Measurements from ENCODE around the gene CLCA2. TPM values are rescaled to one million over a fixed set of nuclear protein-coding genes. Genes with fewer than 3 reads are reported as not detected.

CLCA2 gene
- polyA plus RNA-seq, 3 donors = not detected

- no peak overlapping the region for H3K4me3 ChIP-seq (replicated peaks in 1 of 3; ENCODE audit: low read depth in 2 of 3, low read length in 3 of 3)
- 0% methylated on average over 1 of the region's 2 CpGs for WGBS (ENCODE audit: insufficient coverage)
- DNase-seq = no peak
- no peaks in the 10 kb centered on the region for H3K27me3 ChIP-seq (ENCODE audit: control insufficient read depth in 2 of 2, insufficient read depth in 2 of 2, low read length in 2 of 2)
- no peak overlapping the region for H3K27ac ChIP-seq (ENCODE audit: low read depth in 1 of 2, low read length in 2 of 2)
- no peaks in the 10 kb centered on the region for H3K36me3 ChIP-seq (replicated peaks in 1 of 2; ENCODE audit: control insufficient read depth in 1 of 2, insufficient read depth in 2 of 2, low read length in 2 of 2)
- Mint-ChIP-seq H3K36me3 (no peaks in the 10 kb centered on the region), H3K9me3 (no peaks in the 10 kb centered on the region), H3K4me3 (no peak overlapping the region), H3K27ac (no peak overlapping the region), H3K27me3 (ENCODE audit: low read depth in 3 of 3) (peaks cover 0 to 6% (median 0%) of the 10 kb centered on the region in 3 donors), H3K4me1 (no peaks in the 10 kb centered on the region)
- H2AFZ ChIP-seq (ENCODE audit: insufficient read depth, low read depth, low read length, poor library complexity, severe bottlenecking) = no peak overlapping the region
- TF ChIP-seq CTCF (IDR thresholded peaks at IDR 0.05) = no peak
- H3K9ac ChIP-seq (ENCODE audit: insufficient read depth, low read length, poor library complexity, severe bottlenecking) = no peak overlapping the region
- intact Hi-C loops (cut with micrococcal nuclease) = no loop called here
- H3K4me2 ChIP-seq (replicated peaks; ENCODE audit: extremely low read depth, low read length, poor library complexity, severe bottlenecking) = no peak overlapping the region
- H3K79me2 ChIP-seq (ENCODE audit: insufficient read depth, low read length) = no peaks in the 10 kb centered on the region
- no peaks in the 10 kb centered on the region for H3K9me3 ChIP-seq (replicated peaks in 1 of 2; ENCODE audit: control insufficient read depth in 1 of 2, insufficient read depth in 1 of 2, low read length in 2 of 2)
- no peaks in the 10 kb centered on the region for H3K4me1 ChIP-seq (ENCODE audit: control insufficient read depth in 1 of 2, insufficient read depth in 2 of 2, low read length in 2 of 2)
- H4K20me1 ChIP-seq (ENCODE audit: insufficient read depth, low read length) = no peaks in the 10 kb centered on the region
These were observed 12.1 kb downstream of the CLCA2 start for GRCh38 chr1:86436041-86436440.

DNA sequence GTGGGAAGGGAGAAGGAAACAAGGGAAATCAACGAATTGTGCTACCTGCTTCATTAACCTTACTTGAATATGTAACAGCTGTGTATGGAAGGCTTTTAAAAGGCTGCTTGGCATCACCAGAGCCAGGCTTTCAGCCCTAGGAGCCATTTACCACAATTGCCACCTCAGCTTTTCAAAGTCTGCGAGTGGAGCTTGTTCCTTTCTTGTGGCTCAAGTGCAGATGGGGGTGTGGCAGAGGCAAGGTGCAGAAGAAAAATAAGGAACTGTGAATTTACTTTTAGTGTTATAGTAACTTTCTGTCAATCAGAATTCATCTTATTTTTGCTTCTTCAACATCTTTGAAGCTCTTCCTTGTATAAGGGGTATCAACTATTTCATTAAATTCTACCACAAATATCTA, 17.6 kb downstream of the CLCA2 start:
- Histone ChIP-seq H3K36me3 (replicated peaks in 1 of 2; ENCODE audit: control insufficient read depth in 1 of 2, insufficient read depth in 2 of 2, low read length in 2 of 2) (no peaks in the 10 kb centered on the region), H3K4me1 (ENCODE audit: control insufficient read depth in 1 of 2, insufficient read depth in 2 of 2, low read length in 2 of 2) (no peaks in the 10 kb centered on the region), H3K4me3 (replicated peaks in 1 of 3; ENCODE audit: low read depth in 2 of 3, low read length in 3 of 3) (no peak overlapping the region), H3K27me3 (ENCODE audit: control insufficient read depth in 2 of 2, insufficient read depth in 2 of 2, low read length in 2 of 2) (no peaks in the 10 kb centered on the region), H2AFZ (ENCODE audit: insufficient read depth, low read depth, low read length, poor library complexity, severe bottlenecking) (no peak overlapping the region), H3K79me2 (ENCODE audit: insufficient read depth, low read length) (no peaks in the 10 kb centered on the region), H3K9me3 (replicated peaks in 1 of 2; ENCODE audit: control insufficient read depth in 1 of 2, insufficient read depth in 1 of 2, low read length in 2 of 2) (no peaks in the 10 kb centered on the region), H3K9ac (ENCODE audit: insufficient read depth, low read length, poor library complexity, severe bottlenecking) (no peak overlapping the region), H3K27ac (ENCODE audit: low read depth in 1 of 2, low read length in 2 of 2) (no peak overlapping the region), H3K4me2 (replicated peaks; ENCODE audit: extremely low read depth, low read length, poor library complexity, severe bottlenecking) (no peak overlapping the region), H4K20me1 (ENCODE audit: insufficient read depth, low read length) (no peaks in the 10 kb centered on the region)
- peaks cover 0 to 1% (median 0%) of the 10 kb centered on the region in 7 donors for H3K9me3 Mint-ChIP-seq
- DNase-seq = no peak
- no peaks in the 10 kb centered on the region for H3K36me3 Mint-ChIP-seq
- H3K27ac Mint-ChIP-seq = no peak overlapping the region
- intact Hi-C loops (cut with micrococcal nuclease) = no loop called here
- peaks cover 0 to 6% (median 0%) of the 10 kb centered on the region in 3 donors for H3K27me3 Mint-ChIP-seq (ENCODE audit: low read depth in 3 of 3)
- H3K4me3 Mint-ChIP-seq = no peak overlapping the region
- H3K4me1 Mint-ChIP-seq = peaks cover 2% of the 10 kb centered on the region
- no CpG with 5 or more reads among the region's 2 CpGs for WGBS (ENCODE audit: insufficient coverage)
- TF ChIP-seq CTCF (IDR thresholded peaks at IDR 0.05) = no peak

Measured in CD14-positive monocyte (primary cell).